NCI-H510A (cell line): Measurements from ENCODE around the gene IRF2BPL.

Experiments
- DNase-seq: peaks from one replicate; lab custom pipeline; 2025; lab: John Stamatoyannopoulos, UW

IRF2BPL gene

DNA sequence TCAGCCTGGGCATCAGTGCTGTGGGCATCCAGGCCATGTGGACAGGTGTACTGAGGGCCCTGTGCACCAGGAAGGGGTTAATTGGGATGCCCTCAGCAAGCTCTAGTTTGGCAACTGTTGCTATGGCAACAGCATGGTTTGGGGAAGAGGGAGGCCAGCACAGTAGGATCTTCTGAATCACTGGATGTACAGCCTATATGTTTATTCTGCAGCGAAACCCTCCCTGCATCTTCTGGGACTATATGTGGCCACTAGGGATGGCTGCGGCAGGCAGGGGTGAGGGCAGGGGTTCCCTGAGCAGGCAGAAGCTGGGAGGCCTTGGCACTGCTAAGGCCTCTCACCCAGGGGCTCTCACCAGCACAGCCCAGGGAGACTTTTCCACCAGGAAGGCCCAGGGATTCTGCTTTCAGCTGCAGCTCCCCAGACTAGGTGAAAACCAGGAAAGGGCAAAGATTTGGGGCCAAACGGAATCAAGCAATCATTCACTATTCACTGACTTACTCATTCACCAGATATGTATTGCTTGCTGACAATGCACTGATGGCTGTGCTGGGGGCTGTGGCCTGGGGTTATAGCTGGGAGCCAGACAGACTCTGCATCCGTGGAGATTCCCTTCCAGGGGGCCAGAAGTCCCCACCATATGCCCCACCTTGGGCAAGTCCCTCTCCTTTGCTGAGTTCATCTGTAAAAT lies 42.8 kb downstream of the IRF2BPL start:
- DNase-seq, result no peak

DNA sequence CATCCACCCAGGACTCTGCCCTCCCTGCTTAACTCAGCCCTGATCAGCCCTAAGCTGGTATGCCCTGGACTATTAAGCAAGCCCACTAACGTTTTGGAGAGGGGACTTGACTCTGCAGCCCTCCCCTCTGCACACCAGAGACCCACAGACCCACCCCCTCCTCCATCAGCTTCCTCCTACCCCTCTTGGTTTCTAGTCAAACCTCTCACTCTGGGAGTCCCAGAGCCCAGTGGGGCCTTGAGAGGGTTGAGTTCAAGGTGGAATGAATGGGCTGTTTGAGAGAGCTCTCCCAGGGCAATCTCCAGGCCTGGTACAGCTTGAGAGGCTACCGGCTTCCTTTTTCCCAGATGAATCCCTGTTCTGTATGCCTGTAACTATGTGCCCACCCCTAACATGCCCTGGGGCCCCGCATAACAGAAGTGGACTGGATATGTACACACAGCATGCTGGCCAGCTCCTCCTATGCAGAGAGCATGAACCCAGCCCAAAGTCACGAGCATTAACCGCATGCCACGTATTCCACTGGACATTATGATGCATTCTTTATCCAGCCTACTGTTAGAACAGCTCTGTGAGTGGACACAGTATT lies 43.6 kb downstream of the IRF2BPL start:
- DNase-seq, result no peak

DNA sequence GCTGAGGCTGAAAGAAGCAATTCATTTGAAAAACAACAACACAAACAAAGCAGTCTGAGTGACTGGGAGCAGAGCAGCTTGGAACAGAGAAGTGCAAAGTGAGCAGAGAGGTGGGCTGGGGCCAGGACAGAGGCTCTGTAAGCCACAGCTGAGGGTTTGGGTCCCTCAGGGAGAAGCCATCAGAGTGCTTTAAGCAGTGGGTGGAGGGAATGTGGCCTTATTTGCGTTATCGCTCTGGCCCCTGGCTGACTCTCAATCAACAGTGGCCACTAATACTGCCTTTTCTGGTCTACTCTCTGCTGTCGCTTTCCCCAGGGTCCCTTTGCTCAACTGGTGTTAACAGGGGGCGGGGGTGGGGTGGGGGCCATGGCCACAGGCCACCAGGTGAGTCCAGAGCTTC lies 44.2 kb downstream of the IRF2BPL start:
- DNase-seq, result no peak

DNA sequence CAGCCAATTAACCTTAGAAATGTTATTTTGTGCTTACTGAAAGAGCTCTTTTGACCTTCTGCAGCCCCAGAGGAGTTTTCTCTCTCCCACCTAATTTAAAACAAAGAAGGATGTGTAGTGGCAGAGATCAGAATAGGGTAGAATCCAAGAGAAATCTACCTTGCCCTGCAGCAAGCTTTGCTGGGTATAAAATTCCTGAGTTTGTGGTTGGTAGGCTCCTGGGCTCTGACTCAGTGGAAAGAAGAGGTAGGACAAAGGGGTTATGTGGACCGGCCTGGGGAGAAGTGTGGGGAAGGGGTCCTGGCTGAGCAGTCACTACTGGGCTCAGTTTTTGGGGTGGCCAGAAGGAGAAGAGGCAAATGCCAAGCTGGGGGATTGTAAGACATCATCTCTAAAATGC lies 46.8 kb downstream of the IRF2BPL start:
- DNase-seq, result no peak

DNA sequence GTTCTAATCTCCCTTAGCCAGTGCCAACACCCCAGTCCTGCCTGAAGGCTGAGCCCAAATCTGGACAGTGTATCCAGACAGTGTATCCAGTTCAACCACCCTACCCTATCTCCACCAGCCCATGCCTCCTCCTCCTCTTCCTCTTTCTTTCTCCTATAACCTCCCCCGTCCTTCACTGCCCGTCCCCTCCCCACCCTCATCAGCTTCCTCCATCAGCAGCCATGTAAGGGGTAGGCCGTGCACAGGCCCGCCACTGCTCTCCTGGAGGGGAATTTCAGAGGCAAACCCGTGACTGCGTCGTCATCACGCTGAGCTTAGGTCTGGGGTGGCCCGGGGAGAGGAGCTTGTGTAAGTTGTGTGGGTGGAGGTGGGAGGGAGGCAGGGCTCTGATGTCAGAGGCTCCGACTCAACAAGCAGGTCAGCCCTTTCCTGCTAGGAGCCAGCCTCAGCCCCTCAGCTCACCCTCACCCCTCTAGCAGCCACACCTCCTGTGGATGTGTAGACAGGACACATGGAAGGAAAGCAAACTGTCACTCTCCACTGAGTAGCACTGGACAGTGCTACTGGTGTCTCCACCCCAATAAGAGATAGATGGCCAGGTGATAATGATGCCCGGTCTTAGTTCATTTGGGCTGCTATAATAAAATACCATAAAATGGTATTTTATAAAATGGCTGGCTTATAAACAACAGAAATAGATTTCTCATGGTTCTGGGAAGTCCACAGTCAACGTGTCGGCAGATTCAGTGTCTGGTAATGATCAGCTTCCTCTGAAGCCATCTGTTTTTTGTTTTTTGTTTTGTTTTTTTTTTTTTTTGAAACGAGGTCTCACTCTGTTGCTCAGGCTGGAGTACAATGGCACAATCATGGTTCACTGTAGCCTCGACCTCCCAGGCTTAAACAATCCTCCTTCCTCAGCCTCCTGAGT lies 50.5 kb downstream of the IRF2BPL start:
- peak; percentile 42 for DNase-seq

DNA sequence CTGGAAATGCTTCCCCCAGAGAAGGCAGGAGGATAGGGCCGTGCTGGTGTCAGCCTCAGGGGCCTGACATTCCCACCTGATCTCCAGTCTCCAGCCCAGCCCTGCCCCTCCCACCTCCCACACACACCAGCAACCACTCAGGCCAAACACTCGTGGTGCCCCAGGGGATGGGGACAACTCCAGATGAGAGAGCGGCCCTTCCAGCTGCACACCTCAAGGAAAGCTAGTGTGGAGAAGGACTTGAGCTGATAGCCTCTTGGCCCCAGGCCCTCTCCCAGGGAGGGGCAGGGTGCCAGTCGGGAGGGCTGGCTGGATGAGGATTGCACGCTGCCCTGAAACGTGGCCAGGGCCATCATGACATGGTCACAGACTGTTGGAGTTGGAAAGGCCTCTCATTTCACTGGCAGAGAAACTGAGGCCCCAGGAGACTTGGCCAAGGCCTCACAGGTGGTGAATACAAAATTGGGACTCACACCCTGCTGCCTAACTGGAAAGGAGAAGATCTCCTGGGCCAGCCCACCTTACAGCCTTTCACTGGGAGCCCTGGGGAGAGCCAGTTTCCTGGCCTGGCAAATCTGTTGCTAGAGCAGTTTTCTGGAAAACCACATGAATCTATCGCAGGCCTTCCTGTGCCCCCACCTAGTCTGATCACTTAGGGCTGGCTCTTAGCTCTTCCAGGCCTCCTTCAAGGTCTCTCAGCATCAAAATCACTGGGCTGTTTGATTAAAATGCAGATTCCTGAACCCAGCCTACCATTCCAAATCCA lies 52.1 kb downstream of the IRF2BPL start:
- no peak for DNase-seq

DNA sequence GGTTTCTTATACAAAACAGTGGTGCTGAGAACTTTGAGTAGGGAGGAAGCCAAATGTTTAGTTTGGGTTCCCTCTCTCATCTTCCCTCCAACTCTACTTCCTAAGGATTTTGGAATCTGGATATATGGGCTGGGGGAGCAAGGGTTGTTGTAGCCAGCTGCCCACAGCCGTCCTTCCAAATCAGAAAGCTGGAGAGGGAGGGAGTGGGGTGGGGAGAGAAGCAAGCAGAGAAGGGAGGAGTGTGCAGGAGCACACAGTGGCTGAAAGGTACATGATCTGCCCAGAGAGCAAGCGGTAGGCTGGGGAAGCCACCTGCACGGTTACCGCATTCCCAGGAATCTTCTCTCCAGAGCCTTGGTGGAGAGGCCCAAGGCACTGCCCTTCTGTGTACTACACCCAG lies 52.7 kb downstream of the IRF2BPL start:
- no peak for DNase-seq

DNA sequence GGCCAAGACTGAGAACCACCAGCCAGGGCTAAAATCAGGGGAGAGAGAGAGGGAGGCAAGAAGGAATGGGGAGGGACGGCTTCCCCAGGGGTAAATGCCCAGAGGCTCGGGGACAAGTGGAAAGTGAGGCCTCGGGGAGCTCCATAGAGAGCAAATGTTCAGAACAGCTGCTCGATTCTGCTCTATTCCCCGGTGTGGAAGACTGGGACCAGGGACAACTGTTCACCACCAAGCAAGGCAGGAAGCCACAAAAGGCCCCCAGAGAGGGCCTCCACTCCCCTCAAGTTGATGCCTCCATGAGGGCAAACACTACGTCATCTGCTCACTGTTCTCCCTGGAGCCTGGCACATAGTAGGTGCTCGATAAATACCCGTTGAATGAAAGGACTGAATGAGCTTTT lies 53.5 kb downstream of the IRF2BPL start:
- DNase-seq, result no peak
